NCI-H524 treated with DMSO at 0.1 percent for 48 hours (cell line): ENCODE measurements around the gene TUBB.

Experiments
- DNase-seq: peaks from one replicate; lab custom pipeline; 2025; lab: John Stamatoyannopoulos, UW

The TUBB gene

DNA sequence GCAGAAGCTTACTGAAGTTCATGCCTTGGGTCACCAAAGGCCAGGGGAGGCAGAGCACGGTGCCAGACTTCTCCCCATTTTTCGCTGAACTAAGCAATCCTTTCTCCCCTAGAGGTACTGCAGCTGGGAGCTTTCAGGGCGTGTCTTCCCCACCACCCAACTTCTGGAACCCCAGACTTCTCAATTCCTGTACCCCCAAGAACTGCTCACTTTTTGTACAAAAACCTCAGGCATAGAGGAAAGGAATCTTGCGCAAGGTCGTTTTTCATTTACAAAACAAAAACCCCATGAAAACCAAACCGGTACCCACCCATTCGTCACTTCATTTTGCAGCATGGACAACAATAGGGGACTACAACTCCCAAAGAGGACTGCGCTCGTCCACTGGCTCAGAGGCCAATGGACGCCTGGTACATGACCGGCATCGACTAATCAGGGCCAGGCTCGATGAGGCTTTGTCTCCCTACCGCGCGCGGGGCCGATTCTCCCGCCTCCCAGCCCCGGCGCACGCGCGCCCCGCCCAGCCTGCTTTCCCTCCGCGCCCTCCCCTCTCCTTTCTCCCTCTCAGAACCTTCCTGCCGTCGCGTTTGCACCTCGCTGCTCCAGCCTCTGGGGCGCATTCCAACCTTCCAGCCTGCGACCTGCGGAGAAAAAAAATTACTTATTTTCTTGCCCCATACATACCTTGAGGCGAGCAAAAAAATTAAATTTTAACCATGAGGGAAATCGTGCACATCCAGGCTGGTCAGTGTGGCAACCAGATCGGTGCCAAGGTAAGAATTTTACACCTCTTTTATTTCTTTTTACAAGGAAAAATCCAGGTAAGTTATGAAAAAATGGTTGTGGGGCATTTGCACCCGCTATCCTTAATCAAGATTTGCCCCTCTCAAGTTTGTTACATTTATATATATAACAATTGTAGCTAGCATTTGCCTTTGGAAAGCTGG, at the start of gene TUBB:
TSS of gene TUBB (plus strand) at position 562 of the 947 bp plus-strand sequence. CDS start at position 717, 155 bp downstream.
- peak; percentile 89 for DNase-seq

DNA sequence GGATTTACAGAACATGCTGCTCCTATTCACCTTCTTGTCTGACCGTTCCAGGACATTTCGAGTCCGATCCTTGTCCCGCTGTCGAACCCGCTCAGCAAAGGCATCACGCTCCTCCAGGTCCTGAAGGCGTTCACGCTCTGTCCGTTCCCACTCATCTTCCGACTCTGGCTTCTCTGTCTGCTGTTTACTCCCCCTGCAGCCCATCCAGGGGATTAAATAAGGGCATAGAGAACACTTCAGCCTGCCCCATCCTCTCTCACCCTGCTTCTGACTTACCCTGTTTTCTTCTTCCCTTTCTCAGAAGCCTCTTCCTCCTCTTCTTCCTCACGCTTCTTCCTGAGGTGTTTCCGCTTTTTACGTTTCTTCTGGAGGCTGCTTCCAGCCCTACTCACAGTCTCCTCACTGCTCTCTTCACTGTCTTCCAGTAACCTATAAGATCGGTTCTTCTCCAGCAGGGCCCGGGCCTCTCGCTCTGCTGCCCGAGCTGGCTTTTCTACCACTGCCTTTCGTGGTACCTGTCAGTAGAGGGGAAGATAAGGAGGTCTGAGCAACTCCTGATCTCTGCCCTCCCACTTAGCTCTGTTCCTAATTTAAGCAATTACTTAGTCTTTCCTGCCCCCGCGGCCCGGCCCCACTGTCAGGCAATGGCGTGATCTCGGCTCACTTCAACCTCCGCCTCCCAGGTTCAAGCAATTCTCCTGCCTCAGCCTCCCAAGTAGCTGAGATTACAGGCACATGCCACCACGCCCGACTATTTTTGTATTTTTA, 49.2 kb upstream of the TUBB start:
- no peak for DNase-seq

DNA sequence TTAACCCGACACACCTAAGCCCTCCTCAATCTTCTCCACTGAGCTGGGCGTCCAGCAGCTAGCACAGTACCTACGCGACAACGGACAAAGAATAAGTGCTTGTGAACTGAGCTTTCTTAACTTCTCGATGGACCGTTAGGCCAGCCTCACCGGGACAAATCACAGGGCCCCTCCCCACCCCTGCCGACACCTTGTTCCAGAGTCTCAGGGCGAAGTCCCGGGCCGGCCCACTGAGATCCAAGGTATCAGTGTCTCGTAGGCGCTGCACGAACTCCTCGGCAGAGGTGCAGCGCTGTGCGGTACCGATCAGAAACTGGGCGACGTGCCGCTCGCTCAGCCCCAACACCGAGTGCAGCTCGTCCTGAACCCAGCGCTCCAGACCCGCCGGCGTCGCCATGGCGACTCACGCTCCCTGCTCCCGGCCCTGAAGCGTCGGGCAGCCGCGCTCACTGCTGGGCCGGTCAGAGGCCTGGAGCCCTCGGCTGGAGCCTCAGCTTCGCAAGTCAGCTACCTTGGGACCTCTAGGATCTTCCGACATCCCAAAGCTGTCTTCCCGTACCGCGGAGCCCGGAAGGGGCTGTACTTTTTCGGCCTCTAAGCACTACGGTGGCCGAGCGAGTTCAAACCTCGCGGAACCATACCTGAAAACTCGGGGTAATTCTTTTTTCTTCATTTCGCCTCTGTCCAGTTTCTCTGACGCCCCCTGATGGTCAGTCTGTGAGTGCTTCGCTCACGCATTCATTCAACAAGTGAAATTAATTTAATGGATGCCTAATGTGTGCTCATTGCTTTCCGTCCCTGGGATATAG, 47.5 kb upstream of the TUBB start, which contains the start of gene DHX16:
TSS of gene DHX16 (minus strand) at position 562 of the 809 bp plus-strand sequence. CDS start at position 397, 165 bp downstream.
- peak; percentile 92 for DNase-seq

DNA sequence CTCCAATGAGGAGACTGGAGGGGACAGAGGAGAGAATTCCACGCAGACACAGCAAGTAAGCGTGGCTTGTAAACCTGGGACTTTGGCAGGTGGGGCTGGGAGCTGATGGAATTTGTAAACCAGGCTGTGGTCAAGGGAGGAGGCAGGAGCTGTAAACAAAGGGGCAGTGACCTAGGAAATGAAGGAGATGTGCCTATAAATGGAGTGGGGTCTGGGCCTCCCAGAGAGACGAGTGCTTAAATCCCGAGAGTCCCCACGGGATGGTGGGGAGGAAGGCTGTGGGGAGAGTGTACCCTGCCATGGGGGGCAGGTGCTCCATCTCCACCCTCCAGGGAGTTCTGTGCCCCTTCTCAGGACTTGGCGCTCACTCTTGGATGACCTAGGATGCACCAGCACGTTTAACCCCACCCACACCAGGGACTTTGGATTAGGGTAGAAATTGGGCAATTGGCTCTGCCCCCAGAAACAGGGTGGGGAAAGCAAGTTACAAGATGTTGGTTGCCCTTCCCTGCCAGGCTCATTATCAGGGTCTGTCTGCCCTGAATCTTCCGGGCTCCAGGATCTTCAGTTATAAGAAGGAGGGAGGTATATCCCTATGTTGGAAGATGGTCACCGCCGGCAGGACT, 43.4 kb upstream of the TUBB start:
- DNase-seq, result no peak

DNA sequence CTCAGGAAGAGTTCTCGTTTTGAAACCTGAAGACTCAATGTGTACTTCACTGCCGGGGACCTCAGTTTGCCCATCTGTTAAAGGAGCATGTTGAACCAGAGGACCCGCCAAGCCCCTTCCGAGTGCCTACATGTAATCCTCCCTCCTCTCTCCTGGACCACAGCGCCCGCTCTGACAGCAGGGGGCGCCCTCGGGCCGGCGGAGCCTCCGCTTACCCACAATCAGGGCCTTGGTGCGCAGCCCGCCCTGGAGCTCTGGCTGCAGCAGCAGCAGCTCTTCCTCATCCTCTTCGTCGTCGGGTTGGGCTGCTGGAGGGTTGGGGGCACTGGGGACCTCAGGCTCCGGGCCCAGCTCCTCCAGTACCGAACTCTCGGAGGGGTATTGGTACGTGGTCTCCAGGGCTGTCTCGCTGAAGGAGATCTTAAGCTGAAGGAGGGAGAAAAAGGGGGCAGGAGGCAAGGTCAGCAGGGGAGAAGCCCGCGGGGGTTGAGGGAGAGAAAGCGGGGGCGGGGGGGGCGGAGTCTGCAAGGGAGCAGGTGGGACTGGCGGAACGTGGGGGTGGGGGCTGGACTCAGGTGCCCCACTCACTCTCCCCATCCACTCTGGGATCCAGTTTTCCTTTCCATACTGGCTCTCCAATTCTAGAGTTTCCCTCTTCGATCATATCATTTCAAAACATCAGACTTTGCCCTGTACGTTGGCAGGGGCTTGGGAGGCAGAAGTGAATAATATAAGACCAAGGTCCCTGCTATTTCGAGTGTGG, 41.0 kb upstream of the TUBB start:
- peak; percentile 32 for DNase-seq

DNA sequence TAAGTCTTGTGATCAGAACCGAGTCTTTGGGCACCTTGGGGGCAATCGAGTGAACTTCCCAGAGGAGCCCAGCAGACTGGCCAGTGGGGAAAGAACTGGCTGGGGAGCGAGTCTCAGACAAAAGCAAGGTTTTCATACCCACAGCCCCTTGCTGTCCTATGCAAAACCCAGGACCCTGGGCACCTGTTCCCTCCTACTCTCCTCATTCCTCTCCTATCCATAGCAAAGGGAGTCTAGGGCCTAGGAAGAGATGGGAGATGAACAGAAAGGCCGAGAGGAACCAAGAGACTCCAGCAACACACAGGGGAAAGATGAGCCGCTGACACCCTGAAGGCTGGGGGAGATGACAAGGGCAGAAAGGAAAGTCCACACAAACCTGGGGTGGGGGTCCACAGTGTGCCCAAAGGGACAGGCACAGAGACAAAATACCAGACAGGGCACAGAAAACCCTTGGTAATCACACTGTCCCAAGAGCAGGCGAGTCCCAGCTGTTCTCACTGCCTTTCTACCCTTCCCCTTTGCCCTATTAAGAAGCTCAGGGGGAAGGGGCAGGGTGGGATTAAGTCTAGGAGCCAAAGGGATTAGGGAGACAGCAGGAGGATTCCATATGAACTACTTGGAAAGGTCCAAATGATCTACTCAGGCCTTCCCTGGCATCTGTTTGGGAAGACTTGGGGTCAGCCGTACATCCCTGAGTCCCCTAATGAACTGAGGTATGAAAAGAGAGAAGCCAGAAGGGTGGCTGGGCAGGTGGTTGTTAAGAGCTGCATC, 40.2 kb upstream of the TUBB start:
- DNase-seq, result peak; percentile 93

DNA sequence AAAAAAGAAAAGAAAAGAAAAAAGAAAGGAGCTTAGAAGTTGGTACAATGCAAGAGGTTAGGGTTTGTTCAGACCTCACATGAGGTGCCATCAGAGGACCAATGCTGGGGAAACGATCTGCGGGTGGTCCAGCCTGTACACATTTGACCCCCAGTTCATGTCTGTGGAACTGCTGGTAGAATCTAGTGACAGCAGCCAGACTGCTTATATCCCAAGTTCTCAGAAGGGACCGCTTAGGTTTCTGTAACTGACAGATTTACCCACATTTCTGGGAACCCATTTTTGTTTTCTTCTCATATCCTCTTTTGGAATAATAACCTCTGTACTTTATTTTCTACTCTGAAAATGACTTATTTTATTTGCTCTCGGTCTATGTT, 38.4 kb upstream of the TUBB start:
- DNase-seq, result no peak

DNA sequence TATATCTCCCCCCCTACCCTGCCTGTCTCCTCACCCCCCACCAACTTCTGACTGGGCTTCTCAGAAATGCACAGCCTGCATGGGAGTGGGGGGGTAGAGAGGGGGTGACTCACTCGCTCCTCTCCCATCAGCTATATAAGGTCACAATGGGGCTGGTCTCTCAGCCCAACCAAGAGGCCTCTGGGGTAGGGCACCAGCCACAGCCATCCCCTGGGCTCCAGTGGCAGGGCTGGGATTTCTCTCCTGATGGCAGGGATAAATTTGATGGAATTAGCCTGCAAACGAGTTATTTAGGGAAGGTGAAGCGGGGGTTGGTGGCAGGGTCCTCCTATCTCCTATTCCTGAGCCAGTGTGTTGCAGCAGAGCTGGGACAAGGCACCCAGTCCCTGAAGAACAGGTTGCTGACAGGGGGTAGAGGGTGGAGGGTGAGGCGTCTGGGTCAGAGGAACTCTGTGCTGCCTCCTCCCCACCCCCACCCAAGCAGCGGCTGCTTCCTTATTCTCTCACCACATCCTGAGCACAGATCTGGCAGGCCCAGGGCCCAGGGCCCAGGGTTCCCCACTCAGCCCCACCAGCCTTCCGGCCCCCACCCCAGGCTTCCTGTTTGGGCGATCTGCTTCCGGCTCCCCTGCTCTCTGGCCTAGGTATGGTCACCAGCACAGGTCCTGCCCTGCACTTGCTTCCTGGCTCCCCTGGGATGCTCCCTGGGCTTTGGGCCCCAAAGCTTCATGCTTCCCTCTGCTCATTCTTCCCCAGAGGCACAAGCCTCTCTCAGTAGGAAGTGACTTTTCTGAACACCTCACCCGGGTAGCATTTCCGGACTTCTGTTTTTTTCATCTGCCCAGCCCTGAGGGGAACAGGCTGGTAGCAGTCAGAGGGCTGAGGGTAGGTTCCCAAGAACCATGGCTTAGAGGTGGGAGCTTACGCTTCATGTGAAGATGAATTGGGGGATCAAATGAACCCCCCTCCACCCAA, 37.7 kb upstream of the TUBB start:
- no peak for DNase-seq

DNA sequence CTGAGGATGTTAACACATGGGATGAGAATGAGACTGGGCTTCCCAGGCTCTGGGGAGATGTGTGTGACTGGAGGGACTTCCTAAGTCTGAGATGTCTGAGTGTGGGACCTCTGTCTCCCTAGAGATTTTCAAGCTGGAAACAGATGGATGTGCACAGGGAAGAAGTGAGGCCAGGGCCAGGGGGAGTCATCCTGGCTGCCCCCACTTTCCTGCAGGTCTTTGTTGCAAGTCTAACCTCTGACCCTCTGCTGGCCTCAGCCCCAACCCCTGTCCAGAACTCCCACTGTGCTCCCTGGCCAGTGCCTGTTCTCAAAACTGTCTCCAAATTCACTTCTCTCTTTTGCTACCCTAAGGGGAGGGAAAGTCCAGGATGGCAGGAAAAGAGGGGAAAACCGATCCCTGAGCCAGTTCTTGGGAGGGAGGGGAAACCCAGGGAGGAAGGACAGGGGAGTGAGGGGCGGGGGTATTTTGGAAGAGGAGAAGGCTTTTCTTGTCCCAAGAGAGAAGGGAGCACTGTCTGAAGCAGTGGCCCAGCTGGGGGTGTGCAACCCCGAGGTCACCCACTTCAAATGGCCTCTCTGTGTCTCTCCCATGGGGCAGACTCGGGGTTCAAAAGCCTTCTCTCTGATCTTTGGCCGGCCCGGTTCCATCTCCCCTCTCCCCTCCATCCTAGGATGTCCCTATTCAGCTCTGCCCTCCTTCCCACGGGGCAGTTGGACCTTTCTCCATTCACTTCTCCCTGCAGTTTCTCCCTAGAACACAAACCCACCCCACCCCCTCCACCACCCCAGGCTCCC, 36.8 kb upstream of the TUBB start:
- DNase-seq, result no peak

DNA sequence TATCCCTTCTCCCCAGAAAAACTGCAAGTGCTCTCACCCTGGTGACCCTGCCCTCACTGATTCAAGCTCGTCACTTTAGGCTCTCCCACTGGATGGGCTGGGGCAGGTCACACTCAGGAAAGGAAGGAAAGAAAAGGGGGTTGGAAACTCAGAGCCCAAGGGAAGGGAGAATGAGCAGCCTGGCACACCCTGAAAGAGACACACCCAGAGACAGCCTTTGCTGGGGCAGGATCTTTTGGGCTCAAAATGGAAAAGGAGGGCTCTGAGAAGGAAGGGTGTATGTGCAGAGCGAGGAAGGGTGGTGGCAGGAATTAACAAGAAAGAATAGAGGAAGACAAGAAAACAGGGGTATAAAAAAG, 36.2 kb upstream of the TUBB start:
- DNase-seq, result no peak

DNA sequence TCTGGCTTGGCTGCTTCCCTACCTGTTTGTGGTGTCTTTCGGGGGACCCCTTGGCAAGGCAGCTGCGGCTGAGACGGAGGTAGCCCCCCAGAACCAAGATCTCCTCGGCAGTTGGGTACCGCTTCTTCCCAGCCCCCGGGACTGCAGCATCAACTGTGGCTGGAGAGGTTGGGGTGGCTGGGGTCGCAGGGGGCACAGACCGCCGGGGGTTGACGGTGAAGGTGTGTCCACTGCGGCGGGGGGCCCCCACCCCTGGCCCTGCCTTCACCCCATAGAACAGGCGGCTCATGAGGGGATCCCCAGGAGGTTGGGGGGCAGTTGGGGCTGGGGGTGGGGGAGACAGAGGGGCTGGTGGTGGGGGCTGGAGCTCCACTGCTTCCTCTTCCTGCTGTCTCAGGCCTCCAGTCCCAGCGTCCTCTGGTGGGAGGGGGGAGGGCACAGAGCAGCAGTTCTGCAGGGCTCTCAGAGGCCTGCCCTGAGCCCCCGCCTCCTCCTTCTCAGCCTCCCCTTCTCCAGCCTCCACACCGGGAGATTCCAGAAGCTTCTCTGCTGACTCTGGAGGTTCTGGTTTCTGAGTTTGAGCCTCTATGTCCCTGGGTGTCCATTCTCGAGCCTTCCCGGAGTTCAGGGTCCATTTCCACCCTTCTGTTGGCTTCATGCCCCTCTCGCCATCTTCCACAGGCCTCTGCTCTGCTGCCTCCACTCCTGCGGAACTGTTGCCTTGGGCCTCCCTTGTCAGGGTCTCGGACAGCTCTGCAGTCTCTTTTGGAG, 35.6 kb upstream of the TUBB start:
- DNase-seq, result no peak

DNA sequence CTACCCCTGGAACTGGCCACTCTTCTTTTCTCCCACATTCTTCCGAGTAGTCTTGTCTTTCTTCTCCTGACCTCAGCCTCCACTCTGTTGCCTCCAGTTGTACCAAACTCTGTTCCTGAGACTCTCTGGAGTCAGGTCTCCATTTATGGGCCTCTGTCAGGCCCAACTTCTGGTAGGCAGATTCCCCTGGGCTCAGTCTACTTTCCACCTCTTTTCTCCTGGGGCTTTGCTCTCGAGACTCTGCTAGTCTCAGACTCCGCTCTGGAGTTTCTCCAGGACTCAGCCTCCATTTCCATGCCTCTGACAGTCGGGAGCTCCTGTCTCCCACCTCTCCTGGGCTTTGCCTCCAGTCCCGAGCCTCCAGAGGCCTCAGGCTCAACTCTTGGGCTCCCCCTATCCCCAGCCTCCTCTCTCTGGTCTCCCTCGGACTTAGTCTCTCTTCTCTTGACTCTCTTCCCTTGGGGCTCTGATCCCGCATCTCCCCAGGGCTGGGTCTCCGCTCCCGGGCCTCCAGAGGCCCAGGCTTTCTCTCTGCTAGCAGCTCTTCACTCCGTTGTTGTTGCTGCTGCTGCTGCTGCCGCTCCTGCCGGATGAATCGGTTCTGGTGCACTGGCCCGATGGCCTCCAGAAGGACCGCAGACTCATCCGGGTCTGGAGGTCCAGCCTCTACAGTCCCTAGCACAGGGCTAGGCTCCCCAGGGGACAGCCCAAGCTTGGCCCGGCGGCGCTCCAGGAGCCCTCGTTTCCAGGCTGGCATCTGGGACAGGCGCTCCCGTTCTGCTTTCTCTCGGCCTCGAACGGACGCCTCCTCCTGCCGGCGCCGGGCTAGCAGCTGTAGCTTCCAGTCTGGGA, 34.8 kb upstream of the TUBB start:
- DNase-seq, result no peak

DNA sequence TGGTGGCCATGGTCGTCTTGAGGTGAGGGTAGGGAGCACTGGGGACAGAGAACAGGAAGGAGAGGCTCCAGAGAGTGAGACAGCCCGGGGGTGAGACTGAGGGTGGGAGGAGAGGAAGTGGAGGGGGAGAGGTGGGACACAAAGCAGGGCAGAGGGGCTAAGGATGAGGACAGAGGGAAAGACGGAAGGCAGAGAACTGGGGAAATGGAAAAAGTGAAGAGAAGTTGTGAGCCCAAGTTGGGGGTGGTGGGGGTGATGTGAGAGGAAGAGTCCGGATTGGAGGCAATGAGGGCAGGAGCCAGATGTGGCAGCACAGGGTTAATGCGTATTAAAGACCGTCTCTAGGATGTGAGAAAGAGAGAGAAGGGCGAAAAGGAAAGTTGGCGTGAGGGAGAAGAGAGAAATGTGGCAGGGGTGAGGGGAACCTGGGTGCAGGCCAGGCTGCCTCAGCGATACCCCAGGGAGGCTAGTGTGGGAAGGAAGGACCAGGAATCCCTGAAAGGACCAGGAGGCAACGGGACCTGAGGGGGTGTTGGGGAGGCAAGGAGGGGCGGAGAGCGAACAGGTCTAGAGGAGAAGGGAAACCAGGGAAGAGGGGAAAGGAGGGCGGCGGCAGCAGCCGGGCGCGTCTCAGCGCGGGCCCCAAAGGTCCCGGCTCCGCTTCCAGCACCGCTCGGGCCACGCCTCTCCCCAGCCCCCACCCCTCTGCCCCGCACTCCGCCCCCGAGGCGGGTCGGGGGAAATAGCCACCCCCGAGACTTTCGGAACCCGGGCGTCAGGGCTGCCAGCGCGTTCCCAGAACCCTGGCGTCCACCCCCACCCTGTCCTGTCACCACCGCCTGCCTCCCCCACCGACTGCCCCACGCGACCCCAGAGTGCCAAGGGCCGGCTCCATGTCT, 33.9 kb upstream of the TUBB start, which contains the start of gene PPP1R18:
TSS of gene PPP1R18 (minus strand) at position 637 of the 899 bp plus-strand sequence. CDS start at position 10, 627 bp downstream.
- no peak for DNase-seq

DNA sequence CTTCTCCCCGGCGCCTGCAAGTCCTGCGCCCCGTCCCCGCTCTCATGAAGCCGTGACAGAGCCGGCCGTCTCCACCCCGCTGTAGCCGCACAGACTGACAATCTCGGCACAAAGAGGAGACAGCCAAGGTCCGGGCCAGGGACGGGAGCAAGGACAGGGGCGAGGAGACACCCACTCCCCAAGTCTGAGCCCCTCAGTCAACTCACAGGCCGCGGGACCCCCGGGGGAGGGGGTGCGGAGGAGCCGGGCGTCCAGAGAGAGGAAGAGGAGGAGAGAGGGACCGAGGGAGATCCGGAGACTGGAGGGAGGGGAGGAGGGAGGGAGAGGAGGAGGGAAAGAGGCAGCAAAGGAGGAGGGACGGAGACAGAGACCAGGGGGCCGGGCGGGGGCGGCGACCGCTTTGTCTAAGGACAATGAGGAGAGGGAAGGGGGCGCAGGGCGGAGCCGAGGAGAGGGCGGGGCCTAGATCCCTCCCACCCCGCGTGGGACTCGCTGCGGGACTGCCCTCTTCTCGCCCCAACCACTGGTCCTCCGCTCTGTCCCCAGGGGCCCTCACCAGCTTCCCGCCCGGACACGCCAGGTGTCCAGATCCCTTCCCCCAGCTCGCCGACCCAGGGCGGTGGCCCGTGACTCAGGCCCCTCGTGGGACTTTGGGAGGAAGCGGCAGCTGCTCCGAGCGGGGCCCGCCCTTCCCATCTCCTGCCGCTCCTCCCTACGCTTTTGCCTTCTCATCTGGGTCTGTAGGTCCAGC, 33.1 kb upstream of the TUBB start:
- DNase-seq, result peak; percentile 34
